ENCODE data around the gene TTC39A.

GRCh38 chr1:51341876-51342496 is 11.6 kb upstream of the TTC39A start:
- no peak for TF ChIP-seq L3MBTL2 (conservative IDR thresholded peaks at IDR 0.05)
- TF ChIP-seq FOXK2 (IDR thresholded peaks at IDR 0.05), result no peak
- no peak for TF ChIP-seq SP1 (IDR thresholded peaks at IDR 0.05)
- no peak for TF ChIP-seq ELF4 (IDR thresholded peaks at IDR 0.05)
- TF ChIP-seq BHLHE40 (IDR thresholded peaks at IDR 0.05; ENCODE audit: borderline replicate concordance), result no peak
- TF ChIP-seq ARNT (IDR thresholded peaks at IDR 0.05), result no peak
- TF ChIP-seq FOXM1 (IDR thresholded peaks at IDR 0.05; ENCODE audit: borderline replicate concordance), result no peak
- TF ChIP-seq SUZ12 (IDR thresholded peaks at IDR 0.05), result no peak
- TF ChIP-seq TARDBP (IDR thresholded peaks at IDR 0.05), result no peak
- TF ChIP-seq CTBP1 (IDR thresholded peaks at IDR 0.05; ENCODE audit: borderline replicate concordance), result no peak
- no peak for TF ChIP-seq HDGF (IDR thresholded peaks at IDR 0.05; ENCODE audit: borderline replicate concordance)
- TF ChIP-seq FOXA1 (IDR thresholded peaks at IDR 0.05), result no peak
- TF ChIP-seq ZNF384 (IDR thresholded peaks at IDR 0.05), result no peak

Data from HEK293T (cell line).